SU-DHL-6 (cell line): Measurements from ENCODE around the gene JCAD.
"Not testable (repeated sequence)": the region's sequence is repeated elsewhere in the genome, so short reads cannot be mapped to it uniquely, and the experiment has no call there.

Experiments used
- H2AFZ ChIP-seq: fragments of 200-600 bp; sonication (generic); 2 replicates; pipeline ENCODE4 v1.6.1; 2014; ENCODE audit warnings: low read depth, mild to moderate bottlenecking, moderate library complexity, mixed read lengths, antibody characterized with exemption, low read length; ENCODE audit not compliant: severe bottlenecking
- H3F3A ChIP-seq: fragments of 200-600 bp; shearing (Covaris generic); 2 replicates; pipeline ENCODE4 v1.6.0; 2016; ENCODE audit warnings: antibody characterized with exemption, mild to moderate bottlenecking; ENCODE audit not compliant: insufficient read depth
- H3K27ac ChIP-seq: fragments of 200-600 bp; sonication (generic); 2 replicates; pipeline ENCODE4 v1.5.1; 2016; ENCODE audit warnings: low read depth, mild to moderate bottlenecking, low read length, moderate library complexity, mixed read lengths
- H3K27me3 ChIP-seq: fragments of 200-600 bp; sonication (generic), shearing (Covaris generic); 2 replicates; pipeline ENCODE4 v1.6.0; 2014; ENCODE audit warnings: mild to moderate bottlenecking, low read length
- H3K36me3 ChIP-seq: fragments of 200-600 bp; sonication (generic); 2 replicates; pipeline ENCODE4 v1.6.1; 2014; ENCODE audit warnings: mild to moderate bottlenecking, low read length, mixed read lengths
- H3K4me2 ChIP-seq: fragments of 300-600, 200-600 bp; shearing (Covaris generic), sonication (generic); 2 replicates; pipeline ENCODE4 v1.6.0; 2014; ENCODE audit warnings: low read length, low read depth, mild to moderate bottlenecking; ENCODE audit not compliant: poor library complexity, severe bottlenecking
- H3K4me3 ChIP-seq: fragments of 200-600 bp; sonication (generic); 2 replicates; pipeline ENCODE4 v1.5.1; 2014; ENCODE audit warnings: antibody characterized with exemption, low read length, mild to moderate bottlenecking, mixed read lengths; ENCODE audit not compliant: insufficient read depth, poor library complexity, severe bottlenecking
- H3K79me2 ChIP-seq: fragments of 200-600 bp; sonication (generic); 2 replicates; pipeline ENCODE4 v1.6.1; 2014; ENCODE audit warnings: mild to moderate bottlenecking, low read length, moderate library complexity; ENCODE audit not compliant: insufficient read depth
- H3K9ac ChIP-seq: fragments of 200-600 bp; sonication (generic); 2 replicates; pipeline ENCODE4 v1.7.0; 2014; ENCODE audit warnings: mild to moderate bottlenecking, low read length
- H3K9me2 ChIP-seq: fragments of 200-600 bp; sonication (generic); replicated peaks from 2 replicates; pipeline ENCODE4 v1.6.1; 2014; ENCODE audit warnings: low read length; ENCODE audit not compliant: insufficient read depth
- H3K9me3 ChIP-seq: fragments of 200-600 bp; sonication (generic); 2 replicates; pipeline ENCODE4 v1.6.1; 2014; ENCODE audit warnings: low read length, mixed read lengths; ENCODE audit not compliant: insufficient read depth
- H4K20me1 ChIP-seq: fragments of 200-600 bp; sonication (generic); 2 replicates; pipeline ENCODE4 v1.6.1; 2014; ENCODE audit warnings: low read depth, mild to moderate bottlenecking, antibody characterized with exemption, low read length, moderate library complexity, mixed read lengths
- CTCF ChIP-seq: fragments of 200-600 bp; sonication (generic); IDR thresholded peaks from one replicate; pipeline ENCODE4 v1.5.1; 2017; ENCODE audit warnings: antibody characterized with exemption, mild to moderate bottlenecking, low read length, moderate library complexity; ENCODE audit not compliant: insufficient read depth, poor library complexity, severe bottlenecking
- EZH2phosphoT487 ChIP-seq: fragments of 200-600 bp; sonication (generic), shearing (Covaris generic); conservative IDR thresholded peaks from 2 replicates; pipeline ENCODE4 v1.6.1; 2018; ENCODE audit warnings: mild to moderate bottlenecking, antibody characterized with exemption, low read length, moderate library complexity, mixed read lengths

The JCAD gene

GRCh38 chr10:29982997-29983648, 76.3 kb downstream of the JCAD start:
- peaks cover 7% of the 10 kb centered on the region; the same call in 1 of the 2 replicates for H3K9me3 ChIP-seq
- H3K4me2 ChIP-seq = no peak overlapping the region
- no peaks in the 10 kb centered on the region for H3K9me2 ChIP-seq
- H3F3A ChIP-seq = no peaks in the 10 kb centered on the region
- no peak overlapping the region for H3K27ac ChIP-seq
- no peak overlapping the region for H3K9ac ChIP-seq
- H3K27me3 ChIP-seq = no peaks in the 10 kb centered on the region
- TF ChIP-seq EZH2phosphoT487 (no peak), CTCF (no peak)
- H3K36me3 ChIP-seq = no peaks in the 10 kb centered on the region
- no peak overlapping the region for H2AFZ ChIP-seq
- H4K20me1 ChIP-seq = no peaks in the 10 kb centered on the region
- H3K4me3 ChIP-seq = no peak overlapping the region
- no peaks in the 10 kb centered on the region for H3K79me2 ChIP-seq

- Histone ChIP-seq H3K9me2 (no peaks in the 10 kb centered on the region), H3K27ac (no peak overlapping the region), H3F3A (no peaks in the 10 kb centered on the region), H3K9ac (no peak overlapping the region), H3K36me3 (no peaks in the 10 kb centered on the region), H3K27me3 (no peaks in the 10 kb centered on the region), H3K9me3 (peaks cover 7% of the 10 kb centered on the region; the same call in 1 of the 2 replicates), H4K20me1 (no peaks in the 10 kb centered on the region), H3K4me3 (no peak overlapping the region), H3K4me2 (no peak overlapping the region), H3K79me2 (no peaks in the 10 kb centered on the region), H2AFZ (no peak overlapping the region)
- no peak for TF ChIP-seq EZH2phosphoT487
- no peak for TF ChIP-seq CTCF
Measured at GRCh38 chr10:29981510-29981909, 77.9 kb downstream of the JCAD start.

GRCh38 chr10:29980084-29980483, 79.3 kb downstream of the JCAD start:
- Histone ChIP-seq H3K27ac (no peak overlapping the region), H3K9me2 (no peaks in the 10 kb centered on the region), H3F3A (no peaks in the 10 kb centered on the region), H3K9ac (no peak overlapping the region), H3K9me3 (peaks cover 7% of the 10 kb centered on the region; the same call in 1 of the 2 replicates), H3K79me2 (no peaks in the 10 kb centered on the region), H3K4me3 (no peak overlapping the region), H3K36me3 (no peaks in the 10 kb centered on the region), H2AFZ (no peak overlapping the region), H3K4me2 (no peak overlapping the region), H4K20me1 (no peaks in the 10 kb centered on the region), H3K27me3 (no peaks in the 10 kb centered on the region)
- no peak for TF ChIP-seq CTCF
- no peak for TF ChIP-seq EZH2phosphoT487

- H3K9me2 ChIP-seq, H3K9me3 ChIP-seq, H3K4me2 ChIP-seq, H3K4me3 ChIP-seq, H2AFZ ChIP-seq, H3K36me3 ChIP-seq, H3F3A ChIP-seq, H3K79me2 ChIP-seq, H3K9ac ChIP-seq, H3K27ac ChIP-seq, H3K27me3 ChIP-seq, H4K20me1 ChIP-seq: not testable (repeated sequence)
Measured at GRCh38 chr10:29979421-29979779, 80.0 kb downstream of the JCAD start.
